ENCODE data around the gene CLDN4. TPM values are rescaled to one million over a fixed set of nuclear protein-coding genes. Genes with fewer than 3 reads are reported as not detected.
A peak's percentile ranks its signal among the peaks of the same experiment; 100 is the strongest.

CLDN4 gene
- total RNA-seq, 1 experiment from 2014 or later = 32.0 TPM

DNA sequence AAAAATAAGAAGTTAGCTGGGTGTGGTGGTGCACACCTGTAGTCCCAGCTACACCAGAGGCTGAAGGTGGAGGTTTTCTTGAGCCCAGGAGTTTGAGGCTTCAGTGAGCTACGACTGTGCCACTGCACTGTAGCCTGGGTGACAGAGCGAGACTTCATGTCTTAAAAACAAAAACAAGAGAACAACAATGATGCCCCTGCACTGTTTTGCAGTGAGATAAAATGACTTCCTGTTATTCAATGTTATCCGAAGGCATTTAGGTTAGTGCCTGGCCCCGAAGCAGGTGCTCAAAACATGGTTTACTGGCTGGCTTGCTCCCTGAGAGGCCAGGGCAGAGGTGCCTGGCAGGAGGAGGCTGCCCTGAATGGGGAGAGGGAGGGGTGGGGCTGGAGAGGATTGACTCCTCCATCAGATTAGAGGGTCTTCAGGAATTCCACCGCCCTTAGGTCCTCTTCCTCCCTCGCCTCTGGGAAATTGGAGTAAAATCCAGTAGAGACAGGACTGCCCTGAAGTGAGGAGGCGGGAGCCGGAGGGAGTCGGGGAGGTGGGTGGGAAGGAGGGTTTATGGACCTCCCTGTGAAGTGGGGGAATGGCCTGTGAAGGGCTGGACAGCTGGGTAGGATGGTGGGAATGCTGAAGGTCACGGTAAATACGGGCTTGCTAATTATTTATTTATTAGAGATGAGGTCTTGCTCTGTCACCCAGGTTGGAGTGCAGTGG, 6.8 kb upstream of the CLDN4 start (continued):
- TF ChIP-seq, protein P1, sequence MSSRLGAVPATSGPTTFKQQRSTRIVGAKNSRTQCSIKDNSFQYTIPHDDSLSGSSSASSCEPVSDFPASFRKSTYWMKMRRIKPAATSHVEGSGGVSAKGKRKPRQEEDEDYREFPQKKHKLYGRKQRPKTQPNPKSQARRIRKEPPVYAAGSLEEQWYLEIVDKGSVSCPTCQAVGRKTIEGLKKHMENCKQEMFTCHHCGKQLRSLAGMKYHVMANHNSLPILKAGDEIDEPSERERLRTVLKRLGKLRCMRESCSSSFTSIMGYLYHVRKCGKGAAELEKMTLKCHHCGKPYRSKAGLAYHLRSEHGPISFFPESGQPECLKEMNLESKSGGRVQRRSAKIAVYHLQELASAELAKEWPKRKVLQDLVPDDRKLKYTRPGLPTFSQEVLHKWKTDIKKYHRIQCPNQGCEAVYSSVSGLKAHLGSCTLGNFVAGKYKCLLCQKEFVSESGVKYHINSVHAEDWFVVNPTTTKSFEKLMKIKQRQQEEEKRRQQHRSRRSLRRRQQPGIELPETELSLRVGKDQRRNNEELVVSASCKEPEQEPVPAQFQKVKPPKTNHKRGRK (CRISPR knock-in tag; IDR thresholded peaks at IDR 0.05; ENCODE audit: borderline replicate concordance) = no peak
- TF ChIP-seq ESRRA (CRISPR knock-in tag; IDR thresholded peaks at IDR 0.05; ENCODE audit: borderline replicate concordance) = no peak
- no peak for TF ChIP-seq ZNF317 (CRISPR knock-in tag; IDR thresholded peaks at IDR 0.05; ENCODE audit: borderline replicate concordance, low read depth)
- TF ChIP-seq KAT7 (CRISPR knock-in tag; IDR thresholded peaks at IDR 0.05; ENCODE audit: borderline replicate concordance) = no peak

DNA sequence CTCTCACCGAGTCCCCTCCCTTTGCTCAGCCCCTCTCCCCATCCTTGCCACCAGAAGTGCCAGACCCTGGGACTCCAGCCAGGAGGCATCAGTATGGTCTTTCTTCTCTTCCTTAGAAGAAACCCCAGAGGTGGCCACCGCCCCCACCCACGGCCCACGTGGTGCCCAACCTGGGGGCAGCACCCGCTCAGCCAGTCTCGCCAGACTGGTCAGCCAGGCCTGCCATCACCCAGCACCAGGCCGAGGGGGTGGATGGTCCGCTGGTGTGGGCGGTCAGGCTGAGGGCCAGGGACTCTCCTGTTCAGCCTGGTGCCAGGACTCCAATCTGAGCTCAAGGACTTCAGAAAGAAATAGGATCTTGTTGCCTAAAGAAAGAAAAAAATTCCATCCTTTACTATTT, 5.8 kb upstream of the CLDN4 start:
- ChIA-PET POLR2A (interaction anchor here (3.4 kb wide), 1 partner anchor 17 kb away, joined by 11 read pairs; the partner anchor contains the start of gene METTL27), CTCF (interaction anchor here (0.7 to 4.1 kb wide), 6 partner anchors 9 to 240 kb away, joined by 3 to 27 read pairs (median 3); no protein-coding TSS in a partner anchor)
- peaks cover 8% of the 10 kb centered on the region for H3K27me3 Mint-ChIP-seq (ENCODE audit: low read depth)
- H3K9me3 Mint-ChIP-seq = no peaks in the 10 kb centered on the region; the same call in 1 of the 2 replicates
- H3K27ac Mint-ChIP-seq = no peak overlapping the region
- TF ChIP-seq ZNF317 (CRISPR knock-in tag; IDR thresholded peaks at IDR 0.05; ENCODE audit: borderline replicate concordance, low read depth) (no peak), CREM (CRISPR knock-in tag; IDR thresholded peaks at IDR 0.05) (no peak), NR1H2 (CRISPR knock-in tag; IDR thresholded peaks at IDR 0.05) (no peak)
- TF ChIP-seq, protein P2, sequence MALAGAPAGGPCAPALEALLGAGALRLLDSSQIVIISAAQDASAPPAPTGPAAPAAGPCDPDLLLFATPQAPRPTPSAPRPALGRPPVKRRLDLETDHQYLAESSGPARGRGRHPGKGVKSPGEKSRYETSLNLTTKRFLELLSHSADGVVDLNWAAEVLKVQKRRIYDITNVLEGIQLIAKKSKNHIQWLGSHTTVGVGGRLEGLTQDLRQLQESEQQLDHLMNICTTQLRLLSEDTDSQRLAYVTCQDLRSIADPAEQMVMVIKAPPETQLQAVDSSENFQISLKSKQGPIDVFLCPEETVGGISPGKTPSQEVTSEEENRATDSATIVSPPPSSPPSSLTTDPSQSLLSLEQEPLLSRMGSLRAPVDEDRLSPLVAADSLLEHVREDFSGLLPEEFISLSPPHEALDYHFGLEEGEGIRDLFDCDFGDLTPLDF (CRISPR knock-in tag; IDR thresholded peaks at IDR 0.05) = no peak
- ATAC-seq = no peak
- no peaks in the 10 kb centered on the region for H3K36me3 Mint-ChIP-seq
- peaks cover 52% of the 10 kb centered on the region for H3K4me1 Mint-ChIP-seq
- H3K4me3 Mint-ChIP-seq = no peak overlapping the region
- DNase-seq (ENCODE audit: low spot score) = no peak

DNA sequence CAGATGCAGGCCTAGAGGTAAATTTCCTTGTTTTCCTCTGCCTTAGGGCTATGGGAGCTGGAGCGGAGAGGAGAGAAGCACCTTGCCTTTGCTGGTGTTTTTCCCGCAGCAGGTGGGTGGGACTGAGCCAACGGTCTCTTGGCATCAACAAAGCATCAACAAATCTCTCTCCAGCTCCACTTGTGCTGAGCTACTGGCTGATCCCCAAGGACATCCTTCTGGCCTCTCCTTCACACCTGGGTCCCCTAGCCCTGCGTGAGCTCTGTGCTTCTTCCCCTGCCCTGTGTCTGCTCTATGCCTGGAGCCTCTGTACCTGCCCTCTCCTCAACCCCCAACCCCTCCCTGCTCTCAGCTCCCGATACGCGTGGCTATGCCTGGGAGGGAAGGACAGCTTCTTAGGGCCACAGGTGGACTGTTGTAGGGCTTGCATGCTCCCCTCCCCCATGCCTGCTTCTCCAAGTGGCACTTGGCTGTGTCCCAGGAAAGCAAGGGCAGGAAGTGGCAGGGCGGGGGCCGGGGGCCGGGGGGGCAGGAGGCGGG, 3.2 kb upstream of the CLDN4 start:
- TF ChIP-seq, protein P3, sequence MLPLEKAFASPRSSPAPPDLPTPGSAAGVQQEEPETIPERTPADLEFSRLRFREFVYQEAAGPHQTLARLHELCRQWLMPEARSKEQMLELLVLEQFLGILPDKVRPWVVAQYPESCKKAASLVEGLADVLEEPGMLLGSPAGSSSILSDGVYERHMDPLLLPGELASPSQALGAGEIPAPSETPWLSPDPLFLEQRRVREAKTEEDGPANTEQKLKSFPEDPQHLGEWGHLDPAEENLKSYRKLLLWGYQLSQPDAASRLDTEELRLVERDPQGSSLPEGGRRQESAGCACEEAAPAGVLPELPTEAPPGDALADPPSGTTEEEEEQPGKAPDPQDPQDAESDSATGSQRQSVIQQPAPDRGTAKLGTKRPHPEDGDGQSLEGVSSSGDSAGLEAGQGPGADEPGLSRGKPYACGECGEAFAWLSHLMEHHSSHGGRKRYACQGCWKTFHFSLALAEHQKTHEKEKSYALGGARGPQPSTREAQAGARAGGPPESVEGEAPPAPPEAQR (CRISPR knock-in tag; IDR thresholded peaks at IDR 0.05) = no peak
- TF ChIP-seq TEAD1 (CRISPR knock-in tag; IDR thresholded peaks at IDR 0.05) = no peak
- ChIA-PET CTCF (interaction anchor here (0.5 to 7.9 kb wide), 12 partner anchors 9 to 221 kb away, joined by 3 to 68 read pairs (median 4); partner anchors contain the start of genes CLDN3 and METTL27), POLR2A (interaction anchor here (0.6 to 3.4 kb wide), 7 partner anchors 12 to 187 kb away, joined by 3 to 11 read pairs (median 7); partner anchors contain the start of genes ABHD11, CLDN3 and METTL27)
- H3K4me3 Mint-ChIP-seq = 0 out of 2 replicates have a peak overlapping the region, but pooled peaks have one; percentile 13
- H3K4me1 Mint-ChIP-seq = peaks cover 68% of the 10 kb centered on the region
- peak overlapping the region; percentile 97 for H3K27ac Mint-ChIP-seq
- peaks cover 8% of the 10 kb centered on the region for H3K27me3 Mint-ChIP-seq (ENCODE audit: low read depth)
- peak; percentile 63 for DNase-seq (ENCODE audit: low spot score)
- H3K9me3 Mint-ChIP-seq = no peaks in the 10 kb centered on the region
- H3K36me3 Mint-ChIP-seq = no peaks in the 10 kb centered on the region
- peak; percentile 16 for ATAC-seq

DNA sequence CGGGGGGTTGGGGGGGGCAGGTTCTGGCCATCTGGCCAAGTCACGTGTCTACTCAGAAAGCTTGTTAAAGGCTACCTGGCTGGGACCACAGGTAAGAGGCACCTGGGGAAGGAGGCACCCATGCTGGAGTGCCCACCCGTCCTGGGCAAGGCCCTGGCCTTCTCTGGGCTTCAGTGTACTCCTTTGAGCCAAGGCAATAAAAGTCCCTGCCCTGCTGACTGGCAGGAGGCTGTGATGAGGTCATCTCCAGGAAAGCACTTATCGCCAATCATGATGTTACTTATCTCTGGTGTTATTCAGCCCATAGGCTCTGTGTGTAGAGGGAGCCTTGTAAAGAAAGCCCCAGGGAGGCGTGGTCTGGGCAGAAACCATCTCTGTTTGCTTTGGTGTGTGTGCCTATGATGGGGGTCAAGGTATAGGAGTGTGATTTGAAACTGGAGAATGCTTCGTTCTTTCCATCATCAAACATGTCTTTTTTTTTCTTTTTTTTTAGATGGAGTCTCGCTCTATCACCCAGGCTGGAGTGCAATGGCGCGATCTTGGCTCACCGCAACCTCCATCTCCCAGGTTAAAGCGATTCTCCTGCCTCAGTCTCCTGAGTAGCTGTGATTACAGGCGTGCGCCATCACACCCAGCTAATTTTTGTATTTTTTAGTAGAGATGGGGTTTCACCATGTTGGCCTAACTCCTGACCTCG, 2.5 kb upstream of the CLDN4 start:
- no peaks in the 10 kb centered on the region for H3K36me3 Mint-ChIP-seq
- CTCF ChIA-PET = interaction anchor here (0.8 to 7.9 kb wide), 11 partner anchors 9 to 221 kb away, joined by 3 to 68 read pairs (median 4); partner anchors contain the start of genes CLDN3 and METTL27
- H3K9me3 Mint-ChIP-seq = no peaks in the 10 kb centered on the region
- no peak for DNase-seq (ENCODE audit: low spot score)
- POLR2A ChIA-PET = interaction anchor here (1.0 to 3.4 kb wide), 6 partner anchors 12 to 89 kb away, joined by 4 to 11 read pairs (median 8); partner anchors contain the start of genes ABHD11, CLDN3 and METTL27
- peak overlapping the region; percentile 87 for H3K27ac Mint-ChIP-seq
- no peak for ATAC-seq
- H3K27me3 Mint-ChIP-seq (ENCODE audit: low read depth) = peaks cover 7% of the 10 kb centered on the region
- peak overlapping the region; percentile 4 for H3K4me3 Mint-ChIP-seq
- H3K4me1 Mint-ChIP-seq = peaks cover 69% of the 10 kb centered on the region
- TF ChIP-seq, protein P4, sequence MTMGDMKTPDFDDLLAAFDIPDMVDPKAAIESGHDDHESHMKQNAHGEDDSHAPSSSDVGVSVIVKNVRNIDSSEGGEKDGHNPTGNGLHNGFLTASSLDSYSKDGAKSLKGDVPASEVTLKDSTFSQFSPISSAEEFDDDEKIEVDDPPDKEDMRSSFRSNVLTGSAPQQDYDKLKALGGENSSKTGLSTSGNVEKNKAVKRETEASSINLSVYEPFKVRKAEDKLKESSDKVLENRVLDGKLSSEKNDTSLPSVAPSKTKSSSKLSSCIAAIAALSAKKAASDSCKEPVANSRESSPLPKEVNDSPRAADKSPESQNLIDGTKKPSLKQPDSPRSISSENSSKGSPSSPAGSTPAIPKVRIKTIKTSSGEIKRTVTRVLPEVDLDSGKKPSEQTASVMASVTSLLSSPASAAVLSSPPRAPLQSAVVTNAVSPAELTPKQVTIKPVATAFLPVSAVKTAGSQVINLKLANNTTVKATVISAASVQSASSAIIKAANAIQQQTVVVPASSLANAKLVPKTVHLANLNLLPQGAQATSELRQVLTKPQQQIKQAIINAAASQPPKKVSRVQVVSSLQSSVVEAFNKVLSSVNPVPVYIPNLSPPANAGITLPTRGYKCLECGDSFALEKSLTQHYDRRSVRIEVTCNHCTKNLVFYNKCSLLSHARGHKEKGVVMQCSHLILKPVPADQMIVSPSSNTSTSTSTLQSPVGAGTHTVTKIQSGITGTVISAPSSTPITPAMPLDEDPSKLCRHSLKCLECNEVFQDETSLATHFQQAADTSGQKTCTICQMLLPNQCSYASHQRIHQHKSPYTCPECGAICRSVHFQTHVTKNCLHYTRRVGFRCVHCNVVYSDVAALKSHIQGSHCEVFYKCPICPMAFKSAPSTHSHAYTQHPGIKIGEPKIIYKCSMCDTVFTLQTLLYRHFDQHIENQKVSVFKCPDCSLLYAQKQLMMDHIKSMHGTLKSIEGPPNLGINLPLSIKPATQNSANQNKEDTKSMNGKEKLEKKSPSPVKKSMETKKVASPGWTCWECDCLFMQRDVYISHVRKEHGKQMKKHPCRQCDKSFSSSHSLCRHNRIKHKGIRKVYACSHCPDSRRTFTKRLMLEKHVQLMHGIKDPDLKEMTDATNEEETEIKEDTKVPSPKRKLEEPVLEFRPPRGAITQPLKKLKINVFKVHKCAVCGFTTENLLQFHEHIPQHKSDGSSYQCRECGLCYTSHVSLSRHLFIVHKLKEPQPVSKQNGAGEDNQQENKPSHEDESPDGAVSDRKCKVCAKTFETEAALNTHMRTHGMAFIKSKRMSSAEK (CRISPR knock-in tag; IDR thresholded peaks at IDR 0.05; ENCODE audit: borderline replicate concordance) = no peak
- TF ChIP-seq FOXK1 (CRISPR knock-in tag; IDR thresholded peaks at IDR 0.05) (no peak), NR1H2 (CRISPR knock-in tag; IDR thresholded peaks at IDR 0.05) (no peak), PRRX2 (CRISPR knock-in tag; IDR thresholded peaks at IDR 0.05) (no peak), TEAD4 (CRISPR knock-in tag; IDR thresholded peaks at IDR 0.05) (no peak)
- TF ChIP-seq, protein P5, sequence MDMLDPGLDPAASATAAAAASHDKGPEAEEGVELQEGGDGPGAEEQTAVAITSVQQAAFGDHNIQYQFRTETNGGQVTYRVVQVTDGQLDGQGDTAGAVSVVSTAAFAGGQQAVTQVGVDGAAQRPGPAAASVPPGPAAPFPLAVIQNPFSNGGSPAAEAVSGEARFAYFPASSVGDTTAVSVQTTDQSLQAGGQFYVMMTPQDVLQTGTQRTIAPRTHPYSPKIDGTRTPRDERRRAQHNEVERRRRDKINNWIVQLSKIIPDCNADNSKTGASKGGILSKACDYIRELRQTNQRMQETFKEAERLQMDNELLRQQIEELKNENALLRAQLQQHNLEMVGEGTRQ (CRISPR knock-in tag; IDR thresholded peaks at IDR 0.05) = no peak
- TF ChIP-seq, protein P6, sequence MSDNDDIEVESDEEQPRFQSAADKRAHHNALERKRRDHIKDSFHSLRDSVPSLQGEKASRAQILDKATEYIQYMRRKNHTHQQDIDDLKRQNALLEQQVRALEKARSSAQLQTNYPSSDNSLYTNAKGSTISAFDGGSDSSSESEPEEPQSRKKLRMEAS (CRISPR knock-in tag; IDR thresholded peaks at IDR 0.05) = no peak
